ENCODE data around the gene TUT7. TPM values are rescaled to one million over a fixed set of nuclear protein-coding genes. Genes with fewer than 3 reads are reported as not detected.

The TUT7 gene
- total RNA-seq, 1 donor from 2014 or later = 37.7 TPM

DNA sequence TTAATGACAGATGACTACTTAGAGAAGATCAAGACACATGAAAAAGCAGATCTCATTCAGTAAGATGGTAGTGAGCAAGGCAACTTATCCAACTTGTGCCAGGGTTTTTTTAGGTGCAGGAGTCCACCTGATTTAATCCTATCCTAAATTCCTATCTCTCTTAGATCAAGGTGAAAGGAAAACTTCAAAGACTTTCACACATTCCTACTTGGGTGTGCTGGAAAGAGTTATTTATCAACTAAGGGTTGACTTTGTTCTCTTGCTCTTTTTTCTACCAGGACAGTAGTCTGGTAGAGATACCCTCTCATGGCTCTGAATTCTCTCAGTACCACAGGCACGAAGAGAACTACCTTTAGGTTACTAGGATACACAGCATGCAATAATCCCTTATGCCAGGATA, 18.2 kb downstream of the TUT7 start:
- TF ChIP-seq, protein P1, sequence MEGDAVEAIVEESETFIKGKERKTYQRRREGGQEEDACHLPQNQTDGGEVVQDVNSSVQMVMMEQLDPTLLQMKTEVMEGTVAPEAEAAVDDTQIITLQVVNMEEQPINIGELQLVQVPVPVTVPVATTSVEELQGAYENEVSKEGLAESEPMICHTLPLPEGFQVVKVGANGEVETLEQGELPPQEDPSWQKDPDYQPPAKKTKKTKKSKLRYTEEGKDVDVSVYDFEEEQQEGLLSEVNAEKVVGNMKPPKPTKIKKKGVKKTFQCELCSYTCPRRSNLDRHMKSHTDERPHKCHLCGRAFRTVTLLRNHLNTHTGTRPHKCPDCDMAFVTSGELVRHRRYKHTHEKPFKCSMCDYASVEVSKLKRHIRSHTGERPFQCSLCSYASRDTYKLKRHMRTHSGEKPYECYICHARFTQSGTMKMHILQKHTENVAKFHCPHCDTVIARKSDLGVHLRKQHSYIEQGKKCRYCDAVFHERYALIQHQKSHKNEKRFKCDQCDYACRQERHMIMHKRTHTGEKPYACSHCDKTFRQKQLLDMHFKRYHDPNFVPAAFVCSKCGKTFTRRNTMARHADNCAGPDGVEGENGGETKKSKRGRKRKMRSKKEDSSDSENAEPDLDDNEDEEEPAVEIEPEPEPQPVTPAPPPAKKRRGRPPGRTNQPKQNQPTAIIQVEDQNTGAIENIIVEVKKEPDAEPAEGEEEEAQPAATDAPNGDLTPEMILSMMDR (IDR thresholded peaks at IDR 0.05) = no peak
- Histone ChIP-seq H3K36me3 (peaks cover 98% of the 10 kb centered on the region), H3K9me3 (no peaks in the 10 kb centered on the region)

GRCh38 chr9:86333651-86334050, 20.6 kb downstream of the TUT7 start:
- H3K27me3 ChIP-seq (ENCODE audit: low read depth) = no peaks in the 10 kb centered on the region
- peaks cover 5% of the 10 kb centered on the region for H3K4me1 ChIP-seq
- no peak overlapping the region for H3K4me3 ChIP-seq
- DNase-seq = no peak
- no peak for ATAC-seq
- intact Hi-C loops (cut with DNase I) = no loop called here
- TF ChIP-seq, protein P1 (IDR thresholded peaks at IDR 0.05) = no peak
- peaks cover 96% of the 10 kb centered on the region for H3K36me3 ChIP-seq
- H3K9me3 ChIP-seq = no peaks in the 10 kb centered on the region
- no peak overlapping the region for H3K27ac ChIP-seq

More for the DNA sequence above, 18.2 kb downstream of the TUT7 start:
- intact Hi-C loops (cut with DNase I) = no loop called here
- Histone ChIP-seq H3K27ac (no peak overlapping the region), H3K4me1 (peaks cover 5% of the 10 kb centered on the region), H3K27me3 (ENCODE audit: low read depth) (no peaks in the 10 kb centered on the region), H3K4me3 (no peak overlapping the region)
- DNase-seq (no peak), ATAC-seq (no peak)

DNA sequence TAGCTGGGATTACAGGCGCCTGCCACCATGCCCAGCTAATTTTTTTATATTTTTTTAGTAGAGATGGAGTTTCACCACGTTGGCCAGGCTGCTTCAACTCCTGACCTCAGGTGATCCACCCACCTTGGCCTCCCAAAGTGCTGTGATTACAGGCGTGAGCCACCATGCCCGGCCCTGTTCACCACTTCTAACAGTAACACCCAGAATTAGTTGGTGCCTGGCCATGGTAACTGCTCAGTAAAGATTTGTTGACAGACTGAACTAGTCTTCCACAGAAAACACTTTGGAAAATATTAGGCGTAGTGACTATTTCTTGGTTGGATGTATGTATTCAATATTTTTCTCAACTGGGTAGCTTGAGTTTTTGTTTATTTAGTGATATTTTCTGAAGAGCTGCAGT, 24.0 kb downstream of the TUT7 start:
- Histone ChIP-seq H3K36me3 (peaks cover 96% of the 10 kb centered on the region), H3K4me1 (no peaks in the 10 kb centered on the region), H3K27me3 (ENCODE audit: low read depth) (no peaks in the 10 kb centered on the region), H3K27ac (no peak overlapping the region), H3K9me3 (no peaks in the 10 kb centered on the region), H3K4me3 (no peak overlapping the region)
- intact Hi-C loops (cut with DNase I) = no loop called here
- ATAC-seq (no peak), DNase-seq (no peak)
- TF ChIP-seq, protein P1 (IDR thresholded peaks at IDR 0.05) = no peak

DNA sequence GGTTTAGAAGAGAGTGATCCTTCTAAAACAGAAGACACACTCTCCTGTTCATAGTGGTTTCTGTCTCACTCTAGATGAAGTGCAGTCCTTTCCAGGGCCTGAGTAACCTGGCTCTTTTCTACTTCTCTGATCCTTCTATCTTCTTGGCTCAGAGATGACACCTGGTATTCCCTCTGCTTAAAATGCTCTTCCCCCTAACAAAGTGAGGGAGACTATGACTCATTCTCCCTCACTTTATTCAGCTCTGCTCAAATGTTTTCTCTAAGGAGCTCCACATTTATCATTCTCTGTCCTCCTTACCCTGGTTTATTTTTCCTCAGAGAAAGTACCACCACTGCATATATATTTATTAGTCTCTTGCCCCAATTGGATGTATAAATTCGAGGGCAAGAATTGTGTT, 24.6 kb downstream of the TUT7 start:
- intact Hi-C loops (cut with DNase I) = no loop called here
- TF ChIP-seq, protein P1 (IDR thresholded peaks at IDR 0.05) = no peak
- DNase-seq = no peak
- no peaks in the 10 kb centered on the region for H3K4me1 ChIP-seq
- ATAC-seq = no peak
- no peak overlapping the region for H3K4me3 ChIP-seq
- no peaks in the 10 kb centered on the region for H3K27me3 ChIP-seq (ENCODE audit: low read depth)
- peaks cover 96% of the 10 kb centered on the region for H3K36me3 ChIP-seq
- no peak overlapping the region for H3K27ac ChIP-seq
- H3K9me3 ChIP-seq = no peaks in the 10 kb centered on the region

DNA sequence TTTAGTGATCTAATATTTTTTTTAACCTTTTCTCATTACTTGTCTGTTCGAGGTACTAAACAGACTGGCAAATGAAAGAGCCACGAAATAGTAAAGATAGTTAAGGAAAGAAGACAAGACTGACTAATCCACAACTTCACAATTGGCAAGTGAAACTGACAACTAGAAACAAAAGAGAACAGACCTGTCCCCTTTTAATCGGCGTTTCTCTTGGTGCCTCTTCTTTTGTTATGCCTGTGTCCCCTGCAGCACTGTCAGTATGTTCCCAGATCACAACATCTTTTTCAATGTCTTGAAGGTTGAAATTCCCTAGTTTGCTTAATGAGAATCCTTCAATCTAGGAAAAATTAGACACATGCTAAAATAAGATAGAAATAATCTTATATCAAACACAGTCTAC, 26.1 kb downstream of the TUT7 start:
- Histone ChIP-seq H3K27ac (no peak overlapping the region), H3K9me3 (no peaks in the 10 kb centered on the region), H3K27me3 (ENCODE audit: low read depth) (no peaks in the 10 kb centered on the region), H3K4me3 (no peak overlapping the region), H3K4me1 (no peaks in the 10 kb centered on the region), H3K36me3 (peaks cover 99% of the 10 kb centered on the region)
- intact Hi-C loops (cut with DNase I) = no loop called here
- TF ChIP-seq, protein P1 (IDR thresholded peaks at IDR 0.05) = no peak
- no peak for DNase-seq
- ATAC-seq = no peak

DNA sequence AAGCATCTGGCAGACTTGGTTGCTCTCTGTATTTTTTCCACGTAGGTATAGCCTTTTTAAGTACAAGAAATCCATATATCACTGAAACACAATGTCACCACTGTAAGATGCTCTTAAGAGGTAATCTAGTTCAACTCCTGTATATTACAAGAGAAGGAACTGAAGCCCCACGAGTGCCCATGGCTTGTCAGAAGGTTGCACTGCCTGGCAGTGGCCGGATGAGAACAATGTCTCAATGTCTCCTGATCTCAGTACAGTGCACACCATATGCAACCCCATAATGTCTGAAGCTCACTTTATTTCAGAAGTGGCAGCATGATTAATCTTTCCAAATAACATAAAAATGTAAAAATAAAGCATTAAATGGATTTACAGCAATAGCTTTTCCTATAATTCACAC, 27.7 kb downstream of the TUT7 start:
- H3K4me3 ChIP-seq = no peak overlapping the region
- TF ChIP-seq, protein P1 (IDR thresholded peaks at IDR 0.05) = no peak
- intact Hi-C loops (cut with DNase I) = no loop called here
- no peak overlapping the region for H3K27ac ChIP-seq
- DNase-seq (no peak), ATAC-seq (no peak)
- H3K36me3 ChIP-seq = peaks cover 99% of the 10 kb centered on the region
- no peaks in the 10 kb centered on the region for H3K9me3 ChIP-seq
- H3K27me3 ChIP-seq (ENCODE audit: low read depth) = no peaks in the 10 kb centered on the region
- no peaks in the 10 kb centered on the region for H3K4me1 ChIP-seq

All from lower lobe of right lung (tissue), 2 donors.